Lower lobe of right lung (tissue), 2 donors: ENCODE results near the gene CCP110. TPM values are rescaled to one million over a fixed set of nuclear protein-coding genes. Genes with fewer than 3 reads are reported as not detected.

Source experiments
- ATAC-seq, 2 donors: fragments of 200-7000 bp; cut with Tn5 transposase; one replicate each; pipeline ENCODE4 v1.9.1; 2020 to 2022; ENCODE audit warnings: mild to moderate bottlenecking in 2 of 2, moderate library complexity in 2 of 2
- DNase-seq: peaks from one replicate; pipeline ENCODE4 v3.0.0-alpha.2; 2020
- H3K27ac ChIP-seq: fragments of 200-600 bp; one replicate; pipeline ENCODE4 v1.8.0; 2022
- H3K27me3 ChIP-seq: fragments of 200-600 bp; one replicate; pipeline ENCODE4 v1.8.0; 2022; ENCODE audit warnings: low read depth
- H3K36me3 ChIP-seq: fragments of 200-600 bp; one replicate; pipeline ENCODE4 v1.8.0; 2022; ENCODE audit warnings: mild to moderate bottlenecking
- H3K4me1 ChIP-seq: fragments of 200-600 bp; one replicate; pipeline ENCODE4 v1.8.0; 2022
- H3K4me3 ChIP-seq: fragments of 200-600 bp; one replicate; pipeline ENCODE4 v1.8.0; 2022; ENCODE audit warnings: mild to moderate bottlenecking
- H3K9me3 ChIP-seq: fragments of 200-600 bp; one replicate; pipeline ENCODE4 v1.8.0; 2022
- CTCF ChIP-seq: fragments of 200-600 bp; IDR thresholded peaks from one replicate; pipeline ENCODE4 v1.8.0; 2022; ENCODE audit warnings: antibody characterized with exemption, mild to moderate bottlenecking
- intact Hi-C: fragments of 100-400 bp; cut with DNase I; formaldehyde crosslinking; loops from one replicate; pipeline ENCODE4 v1.11.0; 2022
- total RNA-seq: library from RNA; stranded (reverse); fragmentation: NEBNext Ultra II Directional; extraction: Animal tissue kit (Norgen Biotek cat#: 25700); gene quantifications from one replicate; pipeline ENCODE4 v1.2.1, GENCODE V29; 2021
- donor health status: DM: no; HTN: yes; CAD: no; lungs with severe emphysema.

Gene CCP110
- total RNA-seq, 1 donor from 2014 or later = 23.9 TPM

GRCh38 chr16:19523184-19523558, 571 bp upstream of the CCP110 start:
- peaks cover 58% of the 10 kb centered on the region for H3K4me1 ChIP-seq
- peak overlapping the region; percentile 94 for H3K4me3 ChIP-seq
- peak overlapping the region; percentile 90 for H3K27ac ChIP-seq
- no peaks in the 10 kb centered on the region for H3K9me3 ChIP-seq
- no peak for TF ChIP-seq CTCF
- no peaks in the 10 kb centered on the region for H3K27me3 ChIP-seq
- DNase-seq (peak; percentile 56), ATAC-seq (no peak)
- intact Hi-C loops = no loop called here
- peaks cover 5% of the 10 kb centered on the region for H3K36me3 ChIP-seq

- peaks cover 46% of the 10 kb centered on the region for H3K4me1 ChIP-seq
- H3K27me3 ChIP-seq = no peaks in the 10 kb centered on the region
- DNase-seq (no peak), ATAC-seq (peak in 1 of 2 donors; percentile 0)
- intact Hi-C loops = no loop called here
- peak overlapping the region; percentile 90 for H3K27ac ChIP-seq
- H3K9me3 ChIP-seq = no peaks in the 10 kb centered on the region
- H3K36me3 ChIP-seq = peaks cover 16% of the 10 kb centered on the region
- TF ChIP-seq CTCF = no peak
- peak overlapping the region; percentile 94 for H3K4me3 ChIP-seq
Measured at GRCh38 chr16:19524356-19524615, 544 bp downstream of the CCP110 start.

- intact Hi-C loops = no loop called here
- peaks cover 21% of the 10 kb centered on the region for H3K36me3 ChIP-seq
- TF ChIP-seq CTCF = no peak
- peak overlapping the region; percentile 94 for H3K4me3 ChIP-seq
- ATAC-seq = no peak
- H3K9me3 ChIP-seq = no peaks in the 10 kb centered on the region
- no peak for DNase-seq
- H3K27me3 ChIP-seq = no peaks in the 10 kb centered on the region
- H3K27ac ChIP-seq = peak overlapping the region; percentile 90
- H3K4me1 ChIP-seq = peaks cover 41% of the 10 kb centered on the region
Measured at GRCh38 chr16:19524616-19525384, 1.1 kb downstream of the CCP110 start.

- no peak for ATAC-seq
- TF ChIP-seq CTCF = no peak
- Histone ChIP-seq H3K27me3 (no peaks in the 10 kb centered on the region), H3K9me3 (no peaks in the 10 kb centered on the region), H3K4me1 (peaks cover 36% of the 10 kb centered on the region), H3K36me3 (peaks cover 25% of the 10 kb centered on the region), H3K27ac (no peak overlapping the region), H3K4me3 (peak overlapping the region; percentile 94)
- intact Hi-C loops = no loop called here
- no peak for DNase-seq
Measured at GRCh38 chr16:19525385-19525723, 1.6 kb downstream of the CCP110 start.

- DNase-seq (no peak), ATAC-seq (no peak)
- Histone ChIP-seq H3K36me3 (peaks cover 41% of the 10 kb centered on the region), H3K4me3 (no peak overlapping the region), H3K9me3 (no peaks in the 10 kb centered on the region), H3K27ac (no peak overlapping the region), H3K4me1 (peaks cover 26% of the 10 kb centered on the region), H3K27me3 (no peaks in the 10 kb centered on the region)
- intact Hi-C loops = no loop called here
- no peak for TF ChIP-seq CTCF
Measured at GRCh38 chr16:19527161-19527560, 3.4 kb downstream of the CCP110 start.
